ENCODE results near the gene ITIH1.
"Not testable (repeated sequence)": the region's sequence is repeated elsewhere in the genome, so short reads cannot be mapped to it uniquely, and the experiment has no call there.

ITIH1 gene

GRCh38 chr3:52774901-52775864 is 2.2 kb upstream of the ITIH1 start:
- DNase-seq (ENCODE audit: low read depth), result peak; percentile 7

GRCh38 chr3:52775877-52776276 is 1.5 kb upstream of the ITIH1 start:
- DNase-seq (ENCODE audit: low read depth), result no peak

- DNase-seq (ENCODE audit: low read depth), result not testable (repeated sequence)
Measured at GRCh38 chr3:52776486-52776885, 913 bp upstream of the ITIH1 start.

- no peak for DNase-seq (ENCODE audit: low read depth)
Measured at GRCh38 chr3:52777959-52778805, 783 bp downstream of the ITIH1 start.

- no peak for DNase-seq (ENCODE audit: low read depth)
Measured at GRCh38 chr3:52779011-52779836, 1.8 kb downstream of the ITIH1 start.

- no peak for DNase-seq (ENCODE audit: low read depth)
Measured at GRCh38 chr3:52779837-52780585, 2.6 kb downstream of the ITIH1 start.

GRCh38 chr3:52781741-52782140 is 4.3 kb downstream of the ITIH1 start:
- no peak for DNase-seq (ENCODE audit: low read depth)

- DNase-seq (ENCODE audit: low read depth), result no peak
Measured at GRCh38 chr3:52782412-52783210, 5.2 kb downstream of the ITIH1 start.

- peak; percentile 6 for DNase-seq (ENCODE audit: low read depth)
Measured at GRCh38 chr3:52783211-52783555, 5.8 kb downstream of the ITIH1 start.

GRCh38 chr3:52784021-52784621 is 6.7 kb downstream of the ITIH1 start:
- DNase-seq (ENCODE audit: low read depth), result no peak

GRCh38 chr3:52784931-52785590 is 7.7 kb downstream of the ITIH1 start:
- no peak for DNase-seq (ENCODE audit: low read depth)

- DNase-seq (ENCODE audit: low read depth), result no peak
Measured at GRCh38 chr3:52786330-52787215, 9.2 kb downstream of the ITIH1 start.

- no peak for DNase-seq (ENCODE audit: low read depth)
Measured at GRCh38 chr3:52787246-52787645, 9.8 kb downstream of the ITIH1 start.

GRCh38 chr3:52787672-52788625 is 10.6 kb downstream of the ITIH1 start:
- DNase-seq (ENCODE audit: low read depth), result peak; percentile 41

- DNase-seq (ENCODE audit: low read depth), result no peak
Measured at GRCh38 chr3:52788890-52789745, 11.7 kb downstream of the ITIH1 start.

- DNase-seq (ENCODE audit: low read depth), result no peak
Measured at GRCh38 chr3:52789746-52790040, 12.3 kb downstream of the ITIH1 start.

GRCh38 chr3:52790337-52790736 is 12.9 kb downstream of the ITIH1 start:
- no peak for DNase-seq (ENCODE audit: low read depth)

Data from EH (cell line).